ENCODE measurements around the gene KDM6B. TPM values are rescaled to one million over a fixed set of nuclear protein-coding genes. Genes with fewer than 3 reads are reported as not detected.
"Not testable (repeated sequence)": the region's sequence is repeated elsewhere in the genome, so short reads cannot be mapped to it uniquely, and the experiment has no call there.

Gene KDM6B
- total and polyA plus RNA-seq, 7 donors, result 2.8 to 26.0 (median 15.2) TPM

DNA sequence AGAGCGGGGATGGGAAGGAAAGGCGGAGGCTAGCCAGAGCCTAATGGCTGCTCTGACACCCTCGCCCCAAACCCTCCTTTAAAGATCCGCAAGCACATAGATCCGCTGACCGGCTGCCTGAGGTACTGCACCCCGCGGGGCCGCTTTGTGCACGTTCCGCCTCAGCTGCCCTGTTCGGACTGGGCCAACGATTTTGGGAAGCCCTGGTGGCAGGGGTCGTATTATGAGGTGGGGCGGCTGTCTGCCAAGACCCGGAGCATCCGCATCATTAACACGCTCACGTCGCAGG lies 24.4 kb downstream of the KDM6B start:
- Histone ChIP-seq H3K4me1 (peaks cover 26% of the 10 kb centered on the region), H3K27me3 (ENCODE audit: insufficient read depth in 3 of 3, low read length in 2 of 3) (no peaks in the 10 kb centered on the region), H3K36me3 (ENCODE audit: insufficient read depth in 1 of 2, low read depth in 1 of 2) (peaks cover 6 to 34% of the 10 kb centered on the region in 2 donors), H3K4me3 (peak overlapping the region; percentile 86), H3K9me3 (no peaks in the 10 kb centered on the region), H3K27ac (peak overlapping the region; percentile 93)
- peak; percentile 52 to 71 for DNase-seq
- intact Hi-C loops (cut with DNase I), result loop anchor here in 1 of 2 donors (2.0 kb wide), 1 partner anchor 130 kb away; no protein-coding TSS in a partner anchor
- TF ChIP-seq, protein P1, sequence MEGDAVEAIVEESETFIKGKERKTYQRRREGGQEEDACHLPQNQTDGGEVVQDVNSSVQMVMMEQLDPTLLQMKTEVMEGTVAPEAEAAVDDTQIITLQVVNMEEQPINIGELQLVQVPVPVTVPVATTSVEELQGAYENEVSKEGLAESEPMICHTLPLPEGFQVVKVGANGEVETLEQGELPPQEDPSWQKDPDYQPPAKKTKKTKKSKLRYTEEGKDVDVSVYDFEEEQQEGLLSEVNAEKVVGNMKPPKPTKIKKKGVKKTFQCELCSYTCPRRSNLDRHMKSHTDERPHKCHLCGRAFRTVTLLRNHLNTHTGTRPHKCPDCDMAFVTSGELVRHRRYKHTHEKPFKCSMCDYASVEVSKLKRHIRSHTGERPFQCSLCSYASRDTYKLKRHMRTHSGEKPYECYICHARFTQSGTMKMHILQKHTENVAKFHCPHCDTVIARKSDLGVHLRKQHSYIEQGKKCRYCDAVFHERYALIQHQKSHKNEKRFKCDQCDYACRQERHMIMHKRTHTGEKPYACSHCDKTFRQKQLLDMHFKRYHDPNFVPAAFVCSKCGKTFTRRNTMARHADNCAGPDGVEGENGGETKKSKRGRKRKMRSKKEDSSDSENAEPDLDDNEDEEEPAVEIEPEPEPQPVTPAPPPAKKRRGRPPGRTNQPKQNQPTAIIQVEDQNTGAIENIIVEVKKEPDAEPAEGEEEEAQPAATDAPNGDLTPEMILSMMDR (IDR thresholded peaks at IDR 0.05), result peak; percentile 28
- peak in 1 of 4 donors; percentile 14 for ATAC-seq
- 16 to 24% (median 23%) methylated on average over 20 of the region's 20 CpGs for WGBS, 3 donors

DNA sequence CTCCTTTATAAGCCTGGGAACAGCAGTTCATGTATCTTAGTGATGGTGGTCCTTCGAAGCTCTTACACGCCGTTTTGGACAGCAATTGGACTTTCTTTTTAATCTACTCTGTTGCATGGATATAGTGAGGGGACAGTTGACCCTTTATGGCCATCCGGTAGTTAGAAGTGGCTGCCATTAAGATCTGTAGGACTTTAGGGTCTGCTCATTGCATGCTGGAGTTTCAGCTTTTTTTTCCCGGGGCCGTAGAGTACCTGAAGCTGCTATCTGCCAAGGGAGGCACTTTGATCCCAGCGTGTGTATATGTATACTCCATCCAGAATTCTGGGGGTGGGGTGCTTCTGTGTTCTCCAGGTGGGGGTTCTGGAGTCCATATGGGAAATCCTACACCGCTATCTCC lies 25.0 kb downstream of the KDM6B start:
- TF ChIP-seq, protein P1 (IDR thresholded peaks at IDR 0.05), result no peak
- DNase-seq, result no peak
- no peak overlapping the region for H3K27ac ChIP-seq
- intact Hi-C loops (cut with DNase I), result loop anchor here in 1 of 2 donors (2.0 kb wide), 1 partner anchor 130 kb away; no protein-coding TSS in a partner anchor
- peak overlapping the region; percentile 86 for H3K4me3 ChIP-seq
- 82 to 90% (median 83%) methylated on average over 8 of the region's 8 CpGs for WGBS, 3 donors
- H3K36me3 ChIP-seq (ENCODE audit: insufficient read depth in 1 of 2, low read depth in 1 of 2), result peaks cover 3 to 28% of the 10 kb centered on the region in 2 donors
- ATAC-seq, result no peak
- no peaks in the 10 kb centered on the region for H3K9me3 ChIP-seq
- H3K27me3 ChIP-seq (ENCODE audit: insufficient read depth in 3 of 3, low read length in 2 of 3), result no peaks in the 10 kb centered on the region
- peaks cover 26% of the 10 kb centered on the region for H3K4me1 ChIP-seq

DNA sequence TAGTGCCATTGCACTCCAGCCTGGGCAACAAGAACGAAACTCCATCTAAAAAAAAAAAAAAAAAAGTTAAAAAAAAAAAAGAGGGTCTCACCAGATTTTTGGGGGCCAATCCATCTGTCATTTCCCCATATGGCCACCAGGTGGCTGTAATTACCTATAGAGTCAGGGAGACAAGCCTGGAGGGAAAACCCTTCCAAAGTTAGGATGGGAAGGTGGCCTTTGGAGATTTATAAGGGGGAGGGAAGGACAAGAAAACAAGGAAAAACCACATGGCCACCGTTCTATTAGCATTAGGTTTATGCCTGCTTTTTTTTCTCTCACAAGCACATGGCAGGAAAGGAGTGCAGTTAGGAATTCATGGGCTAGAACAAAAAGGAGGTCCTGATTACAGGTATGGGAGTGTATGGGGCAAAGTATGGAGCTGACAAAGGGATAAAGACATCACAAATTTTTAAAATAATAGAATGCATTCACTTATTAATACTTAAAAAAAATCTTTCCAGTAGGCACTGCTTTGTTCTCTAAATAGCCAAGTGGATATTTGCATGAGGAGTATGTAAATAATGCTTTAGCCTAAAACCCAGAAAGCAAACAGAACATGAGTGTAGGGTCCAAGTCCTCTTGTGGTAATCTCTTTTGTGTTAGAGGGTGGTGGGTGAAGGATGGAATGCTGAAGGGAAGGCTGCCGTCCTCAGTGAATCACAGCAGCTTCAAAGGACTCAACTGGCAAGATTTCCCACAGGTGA lies 28.8 kb downstream of the KDM6B start:
- Histone ChIP-seq H3K9me3 (no peaks in the 10 kb centered on the region), H3K36me3 (ENCODE audit: insufficient read depth in 1 of 2, low read depth in 1 of 2) (peaks cover 3 to 29% of the 10 kb centered on the region in 2 donors), H3K4me3 (no peak overlapping the region), H3K27ac (no peak overlapping the region), H3K4me1 (peaks cover 12% of the 10 kb centered on the region), H3K27me3 (ENCODE audit: insufficient read depth in 3 of 3, low read length in 2 of 3) (no peaks in the 10 kb centered on the region)
- intact Hi-C loops (cut with DNase I), result loop anchor here (1.0 to 5.0 kb wide), 6 partner anchors 34 to 194 kb away; no protein-coding TSS in a partner anchor
- no peak for ATAC-seq
- no peak for DNase-seq
- TF ChIP-seq, protein P1 (IDR thresholded peaks at IDR 0.05), result peak; percentile 82
- 39 to 41% (median 39%) methylated on average over 3 of the region's 3 CpGs for WGBS, 3 donors

DNA sequence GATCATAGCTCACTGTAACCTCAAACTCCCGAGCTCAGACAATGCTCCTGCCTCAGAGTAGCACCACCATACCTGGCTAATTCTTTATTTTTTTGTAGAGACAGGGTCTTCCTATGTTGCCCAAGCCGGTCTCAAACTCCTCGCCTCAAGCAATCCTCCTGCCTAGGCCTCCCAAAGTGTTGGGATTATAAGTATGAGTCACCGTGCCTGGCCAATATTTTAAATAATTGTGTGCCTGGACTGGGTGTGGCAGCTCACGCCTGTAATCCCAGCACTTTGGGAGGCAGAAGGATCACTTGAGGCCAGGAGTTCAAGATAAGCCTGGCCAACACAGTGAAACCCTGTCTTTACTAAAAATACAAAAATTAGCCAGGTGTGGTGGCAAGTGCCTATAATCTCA lies 30.4 kb downstream of the KDM6B start:
- intact Hi-C loops (cut with DNase I), result loop anchor here (5.0 kb wide), 4 partner anchors 33 to 193 kb away; no protein-coding TSS in a partner anchor

DNA sequence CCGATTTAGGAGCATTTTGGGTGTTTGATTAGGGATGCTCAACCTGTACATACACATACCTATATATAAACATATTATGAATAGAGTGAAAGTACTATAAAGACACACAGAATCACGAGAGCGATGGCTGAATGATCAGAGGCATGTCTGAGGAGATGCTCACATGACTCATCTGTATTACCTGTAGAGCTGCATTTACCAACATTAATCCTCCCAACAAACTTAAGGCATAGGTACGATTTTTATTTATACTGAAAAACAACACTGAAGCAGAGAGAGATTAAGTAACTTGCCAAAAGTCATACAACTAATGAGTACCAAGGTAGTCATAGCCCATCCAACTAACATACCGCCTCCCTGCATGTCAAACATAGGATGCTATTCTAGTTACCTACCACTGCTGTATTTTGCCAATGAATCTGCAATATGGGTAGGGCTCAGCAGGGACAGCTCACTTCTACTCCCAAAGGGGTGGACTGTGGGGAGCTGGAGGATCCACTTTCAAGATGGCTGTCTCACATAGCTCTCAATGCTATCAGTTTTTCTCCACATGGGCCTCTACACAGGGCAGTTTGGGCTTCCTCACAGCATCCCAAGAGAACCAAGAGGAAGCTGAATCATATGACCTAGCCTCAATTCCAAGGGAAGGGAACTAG lies 31.1 kb downstream of the KDM6B start:
- TF ChIP-seq, protein P1 (IDR thresholded peaks at IDR 0.05), result no peak
- Histone ChIP-seq H3K4me1 (no peaks in the 10 kb centered on the region), H3K27me3 (ENCODE audit: insufficient read depth in 3 of 3, low read length in 2 of 3) (no peaks in the 10 kb centered on the region), H3K9me3 (no peaks in the 10 kb centered on the region), H3K4me3 (no peak overlapping the region), H3K36me3 (ENCODE audit: insufficient read depth in 1 of 2, low read depth in 1 of 2) (peaks cover 3 to 27% of the 10 kb centered on the region in 2 donors), H3K27ac (no peak overlapping the region)
- peak in 1 of 4 donors; percentile 11 for ATAC-seq
- intact Hi-C loops (cut with DNase I), result loop anchor here (5.0 kb wide), 4 partner anchors 32 to 192 kb away; no protein-coding TSS in a partner anchor
- DNase-seq, result no peak
- 90 to 95% (median 93%) methylated on average over 5 of the region's 5 CpGs for WGBS, 3 donors

More for the DNA sequence above, 30.4 kb downstream of the KDM6B start:
- not testable (repeated sequence) for H3K9me3 ChIP-seq; ATAC-seq; H3K27ac ChIP-seq; H3K27me3 ChIP-seq (ENCODE audit: insufficient read depth in 3 of 3, low read length in 2 of 3); DNase-seq; H3K4me1 ChIP-seq; H3K4me3 ChIP-seq
- 74 to 84% (median 74%) methylated on average over 5 of the region's 5 CpGs for WGBS, 3 donors
- peaks cover 3 to 29% of the 10 kb centered on the region in 2 donors for H3K36me3 ChIP-seq (ENCODE audit: insufficient read depth in 1 of 2, low read depth in 1 of 2)
